HPDE6-E6E7 (cell line): ENCODE measurements around the gene LAPTM4A.
"Not testable (repeated sequence)": the region's sequence is repeated elsewhere in the genome, so short reads cannot be mapped to it uniquely, and the experiment has no call there.

Experiments used
- DNase-seq: peaks from one replicate; pipeline ENCODE4 v3.0.0; 2011; ENCODE audit warnings: missing footprints; ENCODE audit errors: extremely low spot score

LAPTM4A gene

GRCh38 chr2:20076757-20077156, 25.3 kb upstream of the LAPTM4A start:
- no peak for DNase-seq

DNA sequence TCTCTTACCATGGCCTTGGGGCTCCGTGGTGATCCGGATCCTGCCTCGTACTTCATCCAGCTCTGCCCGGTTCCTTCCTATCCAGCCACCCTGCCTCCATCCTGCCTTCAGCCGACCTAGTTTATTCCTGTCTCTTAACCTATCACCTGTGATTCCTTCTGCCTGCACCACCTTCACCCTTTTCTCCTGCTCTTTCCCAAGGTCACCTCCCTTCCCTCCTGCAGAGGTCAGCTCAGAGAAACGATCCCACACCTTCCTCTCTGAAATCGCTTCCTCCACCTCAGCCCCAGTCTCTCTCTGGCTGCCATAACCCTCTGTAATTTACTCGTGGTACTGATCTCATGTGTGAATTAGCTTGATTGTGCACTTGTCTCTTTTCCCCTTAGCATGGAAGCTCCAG, 23.5 kb upstream of the LAPTM4A start:
- no peak for DNase-seq

- not testable (repeated sequence) for DNase-seq
These were observed 22.7 kb upstream of the LAPTM4A start for GRCh38 chr2:20074046-20074648.

GRCh38 chr2:20073460-20073859, 22.0 kb upstream of the LAPTM4A start:
- no peak for DNase-seq

DNA sequence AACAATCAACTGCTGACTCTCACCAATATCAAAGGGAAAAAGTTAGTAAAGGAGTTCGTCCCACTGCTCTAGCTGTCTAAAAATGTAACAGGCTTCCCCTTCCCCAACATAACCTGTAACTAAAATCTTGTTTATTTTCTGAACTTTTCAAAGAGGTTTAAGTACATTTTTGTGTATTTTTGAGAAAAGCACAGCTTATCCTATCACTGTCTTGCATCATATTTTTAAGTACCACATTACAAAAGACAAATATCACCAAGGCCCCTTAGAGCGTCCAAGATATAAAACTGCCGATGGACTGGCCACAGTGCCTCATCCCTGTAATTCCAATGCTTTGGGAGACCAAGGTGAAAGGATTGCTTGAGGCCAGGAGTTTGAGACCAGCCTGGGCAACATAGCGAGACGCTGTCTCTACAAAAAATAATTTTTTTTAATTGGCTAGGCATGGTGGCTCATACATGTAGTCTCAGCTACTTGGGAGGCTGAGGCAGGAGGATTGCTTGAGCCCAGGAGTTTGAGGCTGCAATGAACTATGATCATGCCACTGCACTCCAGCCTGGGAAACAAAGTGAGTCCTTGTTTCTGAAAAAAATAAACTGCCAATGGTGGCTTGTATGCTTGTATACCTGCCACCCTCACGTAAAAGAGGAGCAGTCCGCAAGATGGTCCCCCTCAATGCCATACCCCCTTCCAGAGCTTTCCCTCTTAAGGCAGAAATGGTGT, 21.2 kb upstream of the LAPTM4A start:
- no peak for DNase-seq

GRCh38 chr2:20071397-20072383, 20.3 kb upstream of the LAPTM4A start:
- peak; percentile 79 for DNase-seq

- no peak for DNase-seq
These were observed 18.3 kb upstream of the LAPTM4A start for GRCh38 chr2:20069756-20070155.

DNA sequence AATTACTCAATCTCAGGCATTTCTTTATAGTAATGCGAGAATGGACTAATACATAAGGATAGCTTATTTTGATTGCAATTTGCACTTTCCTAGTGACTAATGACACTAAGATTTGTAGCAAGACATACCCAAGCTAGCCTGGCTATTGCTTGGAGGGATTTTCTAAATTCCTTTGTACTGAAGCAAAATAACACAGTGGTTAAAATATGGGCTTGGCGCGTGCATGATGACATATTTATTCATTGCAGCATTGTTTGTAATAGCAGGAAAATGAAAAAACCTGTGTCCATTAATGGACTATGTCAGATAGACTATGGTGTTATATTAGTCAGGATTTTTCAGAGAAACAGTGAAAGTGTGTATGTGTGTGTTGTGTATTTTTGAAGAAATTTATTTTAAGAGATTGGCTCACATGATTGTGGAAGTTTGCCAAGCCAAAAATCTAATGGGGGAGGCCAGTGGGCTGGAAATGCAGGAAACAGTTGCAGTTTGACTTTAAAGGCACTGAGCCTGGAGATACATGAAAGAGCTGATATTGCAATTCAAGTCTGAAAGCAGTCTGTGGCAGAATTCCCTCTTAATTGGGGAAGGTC, 16.7 kb upstream of the LAPTM4A start:
- peak; percentile 68 for DNase-seq

GRCh38 chr2:20065885-20066602, 14.6 kb upstream of the LAPTM4A start:
- DNase-seq, result peak; percentile 87

DNA sequence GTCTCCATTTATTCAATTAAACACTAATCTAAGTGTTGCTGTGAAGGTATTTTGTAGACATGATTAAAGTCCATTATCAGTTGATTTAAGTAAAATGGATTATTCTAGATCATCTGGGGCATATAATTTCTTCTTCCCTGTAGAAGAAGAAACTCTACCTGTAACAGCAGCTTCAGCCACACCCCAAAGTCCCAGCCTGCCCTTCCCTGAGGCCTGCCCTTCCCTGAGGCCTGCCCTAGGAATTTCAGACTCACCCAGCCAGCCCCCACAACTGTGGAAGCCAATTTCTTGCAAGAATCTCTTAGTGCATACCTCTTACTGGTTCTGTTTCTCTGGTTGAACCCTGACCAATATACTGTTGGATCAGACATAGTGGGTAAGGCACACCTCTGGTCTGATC, 13.4 kb upstream of the LAPTM4A start:
- DNase-seq, result no peak

GRCh38 chr2:20064421-20064820, 13.0 kb upstream of the LAPTM4A start:
- no peak for DNase-seq

- no peak for DNase-seq
These were observed 11.5 kb upstream of the LAPTM4A start for GRCh38 chr2:20062615-20063545.

- no peak for DNase-seq
These were observed 10.5 kb upstream of the LAPTM4A start for GRCh38 chr2:20061940-20062339.

GRCh38 chr2:20061476-20061875, 10.0 kb upstream of the LAPTM4A start:
- DNase-seq, result no peak

- no peak for DNase-seq
These were observed 8.7 kb upstream of the LAPTM4A start for GRCh38 chr2:20060106-20060505.

- DNase-seq, result no peak
These were observed 5.8 kb upstream of the LAPTM4A start for GRCh38 chr2:20057268-20057667.

- no peak for DNase-seq
These were observed 3.5 kb upstream of the LAPTM4A start for GRCh38 chr2:20054931-20055330.

DNA sequence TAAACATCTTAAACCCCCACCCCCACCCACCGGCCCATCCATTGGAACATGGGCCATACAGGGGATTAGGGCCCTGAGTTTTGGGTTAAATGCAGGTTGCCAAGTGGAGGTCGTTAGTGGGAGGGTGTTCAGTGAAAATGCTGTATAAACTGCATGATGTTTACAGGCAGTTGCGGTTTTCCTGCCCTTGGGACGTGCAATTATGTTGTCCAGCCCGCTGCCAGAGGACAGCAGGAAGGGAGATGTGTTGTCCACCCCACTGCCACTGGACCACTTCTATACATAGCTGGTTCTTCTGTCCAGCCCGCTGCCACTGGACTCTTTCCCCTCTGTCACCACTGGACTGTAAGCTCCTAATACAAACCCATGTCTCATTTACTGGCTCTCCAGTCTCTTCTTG, 2.7 kb upstream of the LAPTM4A start:
- DNase-seq, result no peak

DNA sequence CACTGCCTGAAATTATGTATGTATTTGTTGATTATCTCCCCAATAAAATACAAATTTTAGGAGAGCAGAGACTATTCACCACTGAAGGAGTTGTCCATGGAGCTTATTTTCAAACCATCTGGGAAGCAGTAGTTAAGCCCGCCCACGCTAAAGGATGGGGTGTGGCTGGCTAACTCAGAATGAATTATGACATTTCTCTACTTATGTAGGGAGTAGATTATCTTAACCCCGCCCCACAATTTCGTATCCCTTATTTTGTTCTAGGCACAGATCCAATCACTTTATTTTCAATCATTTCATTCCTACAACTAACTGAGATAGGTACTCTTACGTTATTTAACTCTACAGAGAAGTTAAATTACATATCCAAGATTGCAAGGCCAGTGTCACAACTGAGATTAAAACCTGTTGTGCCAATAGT, 1.4 kb upstream of the LAPTM4A start:
- peak; percentile 66 for DNase-seq

- DNase-seq, result no peak
These were observed 912 bp upstream of the LAPTM4A start for GRCh38 chr2:20052229-20052851.
